T-helper 2 cell (primary cell): Measurements from ENCODE around the gene SLC20A1.
"Not testable (repeated sequence)": the region's sequence is repeated elsewhere in the genome, so short reads cannot be mapped to it uniquely, and the experiment has no call there.

ENCODE experiments used
- DNase-seq, 5 experiments: peaks; one replicate each; pipeline versions ENCODE4 v3.0.0 to v3.0.0-alpha.2; 2012 to 2022
- total RNA-seq, 2 donors: gene quantifications; one replicate each; lab custom pipeline; 2026; lab: John Stamatoyannopoulos, UW

Gene SLC20A1, protein sequence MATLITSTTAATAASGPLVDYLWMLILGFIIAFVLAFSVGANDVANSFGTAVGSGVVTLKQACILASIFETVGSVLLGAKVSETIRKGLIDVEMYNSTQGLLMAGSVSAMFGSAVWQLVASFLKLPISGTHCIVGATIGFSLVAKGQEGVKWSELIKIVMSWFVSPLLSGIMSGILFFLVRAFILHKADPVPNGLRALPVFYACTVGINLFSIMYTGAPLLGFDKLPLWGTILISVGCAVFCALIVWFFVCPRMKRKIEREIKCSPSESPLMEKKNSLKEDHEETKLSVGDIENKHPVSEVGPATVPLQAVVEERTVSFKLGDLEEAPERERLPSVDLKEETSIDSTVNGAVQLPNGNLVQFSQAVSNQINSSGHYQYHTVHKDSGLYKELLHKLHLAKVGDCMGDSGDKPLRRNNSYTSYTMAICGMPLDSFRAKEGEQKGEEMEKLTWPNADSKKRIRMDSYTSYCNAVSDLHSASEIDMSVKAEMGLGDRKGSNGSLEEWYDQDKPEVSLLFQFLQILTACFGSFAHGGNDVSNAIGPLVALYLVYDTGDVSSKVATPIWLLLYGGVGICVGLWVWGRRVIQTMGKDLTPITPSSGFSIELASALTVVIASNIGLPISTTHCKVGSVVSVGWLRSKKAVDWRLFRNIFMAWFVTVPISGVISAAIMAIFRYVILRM
- total RNA-seq: 247 to 394 reads per million in 2 donors

- peak; percentile 96 to 99 (median 98) for DNase-seq
Measured at GRCh38 chr2:112645310-112646101, at the start of gene SLC20A1. Gene SLC20A1 (plus strand): TSS chr2:112645939. CDS start chr2:112646829, 890 bp downstream.

DNA sequence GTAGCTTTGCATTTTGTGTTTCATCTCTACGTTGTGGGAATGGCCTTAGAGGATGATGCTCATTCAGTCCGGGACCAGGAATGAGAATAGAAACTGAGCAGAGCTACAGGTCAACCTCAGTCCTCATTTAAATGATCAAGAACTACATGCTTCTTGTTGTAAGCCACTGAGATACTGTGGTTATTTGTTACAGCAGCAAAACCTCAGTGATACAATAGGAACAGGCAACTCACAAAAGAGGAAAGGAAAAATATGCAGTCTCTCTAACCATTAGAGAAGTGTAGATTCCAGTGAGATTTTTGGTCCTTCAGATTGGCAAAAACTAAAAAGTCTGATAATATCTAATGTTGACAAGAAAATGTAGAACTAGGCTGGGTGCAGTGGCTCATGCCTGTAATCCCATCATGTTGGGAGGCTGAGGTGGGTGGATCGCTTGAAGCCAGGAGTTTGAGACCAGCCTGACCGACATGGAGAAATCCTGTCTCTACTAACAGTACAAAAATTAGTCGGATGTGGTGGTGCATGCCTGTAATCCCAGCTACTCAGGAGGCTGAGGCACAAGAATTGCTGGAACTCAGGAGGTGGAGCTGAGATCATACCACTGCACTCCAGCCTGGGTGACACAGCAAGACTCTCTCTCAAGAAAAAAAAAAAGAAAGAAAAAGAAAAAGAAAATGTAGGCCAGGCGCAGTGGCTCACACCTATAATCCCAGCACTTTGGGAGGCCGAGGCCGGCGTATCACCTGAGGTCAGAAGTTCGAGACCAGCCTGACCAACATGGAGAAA lies 48.0 kb upstream of the SLC20A1 start:
- DNase-seq: no peak

DNA sequence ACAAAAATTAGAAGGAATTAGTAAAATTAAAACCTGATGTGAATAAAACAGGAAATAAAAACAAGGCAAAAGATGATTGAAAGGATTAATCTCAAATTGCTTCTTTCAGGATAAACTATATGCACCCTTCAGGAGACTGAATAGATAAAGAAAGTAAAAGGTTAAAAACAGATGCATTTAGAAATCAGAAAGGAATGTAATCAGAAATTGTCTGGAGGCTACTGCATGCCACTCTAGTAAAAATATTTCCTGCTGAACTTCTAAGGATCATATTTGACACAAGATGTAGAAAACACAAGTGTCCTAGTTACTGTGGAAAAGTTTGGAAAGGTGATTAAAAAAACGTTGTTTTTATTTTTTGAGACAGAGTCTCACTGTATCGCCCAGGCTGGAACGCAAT lies 45.1 kb upstream of the SLC20A1 start:
- DNase-seq: no peak

DNA sequence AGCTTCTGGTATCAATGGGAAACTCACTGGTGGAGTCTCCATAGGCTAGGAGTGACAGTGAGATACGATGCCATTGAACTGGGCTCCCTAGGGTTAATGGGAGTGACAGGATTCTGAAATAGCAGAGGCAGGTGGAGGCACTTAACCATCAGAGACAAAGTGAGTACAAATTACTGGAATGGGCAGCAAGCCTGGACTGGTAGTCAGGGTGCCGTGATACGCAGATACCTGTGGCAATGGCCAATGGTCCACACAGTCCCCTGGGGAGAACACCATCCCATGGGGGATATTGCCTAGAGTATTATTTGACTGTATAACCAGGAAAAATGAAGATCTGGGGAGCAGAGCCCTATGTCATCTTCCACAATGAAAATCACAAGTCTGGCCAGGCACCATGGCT lies 44.0 kb upstream of the SLC20A1 start:
- no peak for DNase-seq

GRCh38 chr2:112602917-112603316 lies 42.8 kb upstream of the SLC20A1 start:
- DNase-seq: no peak

GRCh38 chr2:112603731-112604130 lies 42.0 kb upstream of the SLC20A1 start:
- no peak for DNase-seq

GRCh38 chr2:112604952-112605351 lies 40.8 kb upstream of the SLC20A1 start:
- no peak for DNase-seq

DNA sequence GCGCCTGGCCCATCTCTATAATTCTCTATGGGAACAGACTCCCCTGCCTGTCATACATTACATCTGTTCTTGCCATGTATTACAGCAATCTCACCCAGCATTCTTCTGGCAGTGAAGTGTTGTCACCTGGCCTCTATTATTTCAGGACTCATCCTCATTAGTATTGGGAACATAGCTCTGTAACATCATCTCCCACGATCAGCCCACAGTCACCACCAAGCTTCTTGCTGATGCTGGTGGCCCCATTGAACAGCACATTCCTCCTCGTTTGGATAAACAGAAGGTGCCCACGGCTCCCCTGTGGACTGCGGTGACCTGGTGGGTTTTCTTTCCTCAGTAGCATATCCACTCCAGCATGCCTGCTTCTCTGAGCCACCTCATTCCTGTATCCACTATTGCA lies 39.8 kb upstream of the SLC20A1 start:
- no peak for DNase-seq

GRCh38 chr2:112606547-112606946 lies 39.2 kb upstream of the SLC20A1 start:
- DNase-seq: no peak

GRCh38 chr2:112607680-112608438 lies 37.9 kb upstream of the SLC20A1 start:
- DNase-seq: no peak

- not testable (repeated sequence) for DNase-seq
Measured at GRCh38 chr2:112609320-112609719, 36.4 kb upstream of the SLC20A1 start.

DNA sequence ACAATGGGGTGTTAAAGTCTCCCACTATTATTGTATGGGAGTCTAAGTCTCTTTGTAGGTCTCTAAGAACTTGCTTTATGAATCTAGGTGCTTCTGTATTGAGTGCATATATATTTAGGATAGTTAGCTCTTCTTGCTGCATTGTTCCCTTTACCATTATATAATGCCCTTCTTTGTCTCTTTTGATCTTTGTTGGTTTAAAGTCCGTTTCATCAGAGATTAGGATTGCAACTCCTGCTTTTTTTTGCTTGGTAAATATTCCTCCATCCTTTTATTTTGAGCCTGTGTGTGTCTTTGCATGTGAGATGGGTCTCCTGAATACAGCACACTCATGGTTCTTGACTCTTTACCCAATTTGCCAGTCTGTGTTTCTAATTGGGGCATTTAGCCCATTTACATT lies 33.5 kb upstream of the SLC20A1 start:
- not testable (repeated sequence) for DNase-seq

GRCh38 chr2:112614201-112614840 lies 31.4 kb upstream of the SLC20A1 start:
- DNase-seq: no peak

- no peak for DNase-seq
Measured at GRCh38 chr2:112615051-112615450, 30.7 kb upstream of the SLC20A1 start.

- not testable (repeated sequence) for DNase-seq
Measured at GRCh38 chr2:112615798-112616197, 29.9 kb upstream of the SLC20A1 start.

DNA sequence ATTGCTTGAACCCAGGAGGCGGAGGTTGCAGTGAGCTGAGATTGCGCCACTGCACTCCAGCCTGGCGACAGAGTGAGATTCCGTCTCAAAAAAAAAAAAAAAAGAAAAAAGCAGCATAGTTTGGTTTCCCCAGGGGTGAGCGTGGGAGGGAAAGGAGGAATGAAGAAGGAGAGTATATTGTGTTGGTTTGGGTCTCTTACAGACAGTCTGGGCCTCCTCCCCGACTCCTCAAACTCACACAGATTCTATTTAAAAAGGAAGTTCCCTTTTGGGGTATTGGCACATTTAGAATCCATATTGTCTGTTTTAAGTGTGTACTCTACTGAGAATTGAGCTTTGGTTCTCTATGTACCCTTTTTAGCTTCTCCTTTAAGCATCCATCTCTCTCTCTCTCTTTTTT lies 27.4 kb upstream of the SLC20A1 start:
- no peak for DNase-seq

GRCh38 chr2:112621790-112622527 lies 23.8 kb upstream of the SLC20A1 start:
- DNase-seq: no peak

DNA sequence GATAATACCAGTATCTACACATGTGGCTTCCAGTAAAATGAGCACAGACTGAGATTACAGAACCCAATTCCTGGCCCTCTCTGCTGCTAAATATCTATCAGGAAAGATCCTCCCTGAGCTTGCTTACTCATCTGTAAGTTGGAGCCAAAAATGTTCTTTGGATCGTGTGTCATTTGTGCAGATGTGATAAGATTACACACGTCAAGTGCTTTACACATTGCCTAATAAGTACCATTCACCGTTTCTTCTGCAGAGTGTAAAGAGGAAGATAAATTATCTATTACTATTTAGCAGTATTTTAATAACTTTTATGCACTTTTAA lies 23.2 kb upstream of the SLC20A1 start:
- DNase-seq: no peak

- peak in 4 of 5 experiments; percentile 29 to 88 (median 55) for DNase-seq
Measured at GRCh38 chr2:112623913-112624777, 21.6 kb upstream of the SLC20A1 start.
